ENCODE data around the gene SLC25A26.

GRCh38 chr3:66348704-66349103 lies 127.9 kb downstream of the SLC25A26 start:
- TF ChIP-seq, protein P1, sequence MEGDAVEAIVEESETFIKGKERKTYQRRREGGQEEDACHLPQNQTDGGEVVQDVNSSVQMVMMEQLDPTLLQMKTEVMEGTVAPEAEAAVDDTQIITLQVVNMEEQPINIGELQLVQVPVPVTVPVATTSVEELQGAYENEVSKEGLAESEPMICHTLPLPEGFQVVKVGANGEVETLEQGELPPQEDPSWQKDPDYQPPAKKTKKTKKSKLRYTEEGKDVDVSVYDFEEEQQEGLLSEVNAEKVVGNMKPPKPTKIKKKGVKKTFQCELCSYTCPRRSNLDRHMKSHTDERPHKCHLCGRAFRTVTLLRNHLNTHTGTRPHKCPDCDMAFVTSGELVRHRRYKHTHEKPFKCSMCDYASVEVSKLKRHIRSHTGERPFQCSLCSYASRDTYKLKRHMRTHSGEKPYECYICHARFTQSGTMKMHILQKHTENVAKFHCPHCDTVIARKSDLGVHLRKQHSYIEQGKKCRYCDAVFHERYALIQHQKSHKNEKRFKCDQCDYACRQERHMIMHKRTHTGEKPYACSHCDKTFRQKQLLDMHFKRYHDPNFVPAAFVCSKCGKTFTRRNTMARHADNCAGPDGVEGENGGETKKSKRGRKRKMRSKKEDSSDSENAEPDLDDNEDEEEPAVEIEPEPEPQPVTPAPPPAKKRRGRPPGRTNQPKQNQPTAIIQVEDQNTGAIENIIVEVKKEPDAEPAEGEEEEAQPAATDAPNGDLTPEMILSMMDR (conservative IDR thresholded peaks at IDR 0.05 in 1 of 2, IDR thresholded peaks at IDR 0.05 in 1 of 2; ENCODE audit: low read depth in 1 of 2, low read length in 2 of 2) = no peak
- TF ChIP-seq EZH2 (IDR thresholded peaks at IDR 0.05; ENCODE audit: low read length, missing control alignments) = no peak
